NCI-H748 treated with DMSO at 0.1 percent for 48 hours (cell line): ENCODE measurements around the gene GPR32.
"Not testable (repeated sequence)": the region's sequence is repeated elsewhere in the genome, so short reads cannot be mapped to it uniquely, and the experiment has no call there.

Experiments used
- DNase-seq: peaks from one replicate; lab custom pipeline; 2025; lab: John Stamatoyannopoulos, UW

GPR32 gene

GRCh38 chr19:50780753-50781435 lies 10.6 kb downstream of the GPR32 start:
- DNase-seq, result no peak

GRCh38 chr19:50783848-50784152 lies 13.5 kb downstream of the GPR32 start:
- not testable (repeated sequence) for DNase-seq

GRCh38 chr19:50784710-50785109 lies 14.4 kb downstream of the GPR32 start:
- DNase-seq, result no peak

GRCh38 chr19:50785329-50785728 lies 15.1 kb downstream of the GPR32 start:
- no peak for DNase-seq

GRCh38 chr19:50790396-50790795 lies 20.1 kb downstream of the GPR32 start, which contains the start of gene ACP4:
Gene ACP4, plus strand, starts transcription at chr19:50790415. Its CDS starts 0 bp downstream, at chr19:50790415.
- no peak for DNase-seq

- DNase-seq, result no peak
Measured at GRCh38 chr19:50790922-50791467, 20.7 kb downstream of the GPR32 start.

GRCh38 chr19:50791594-50792271 lies 21.5 kb downstream of the GPR32 start:
- no peak for DNase-seq

GRCh38 chr19:50792272-50793250 lies 22.3 kb downstream of the GPR32 start:
- no peak for DNase-seq

GRCh38 chr19:50793558-50794065 lies 23.3 kb downstream of the GPR32 start:
- DNase-seq, result no peak

GRCh38 chr19:50794074-50794875 lies 24.0 kb downstream of the GPR32 start:
- DNase-seq, result no peak

- no peak for DNase-seq
Measured at GRCh38 chr19:50794876-50795663, 24.8 kb downstream of the GPR32 start.

- no peak for DNase-seq
Measured at GRCh38 chr19:50795664-50796073, 25.4 kb downstream of the GPR32 start.

GRCh38 chr19:50796128-50796633 lies 25.9 kb downstream of the GPR32 start:
- DNase-seq, result no peak

GRCh38 chr19:50796634-50797428 lies 26.6 kb downstream of the GPR32 start:
- no peak for DNase-seq

GRCh38 chr19:50797429-50797780 lies 27.1 kb downstream of the GPR32 start:
- DNase-seq, result no peak

GRCh38 chr19:50797781-50798658 lies 27.8 kb downstream of the GPR32 start:
- no peak for DNase-seq

- no peak for DNase-seq
Measured at GRCh38 chr19:50798659-50799546, 28.6 kb downstream of the GPR32 start.

- no peak for DNase-seq
Measured at GRCh38 chr19:50799547-50799851, 29.2 kb downstream of the GPR32 start.
